Measurements from ENCODE around the gene DUOX2. TPM values are rescaled to one million over a fixed set of nuclear protein-coding genes. Genes with fewer than 3 reads are reported as not detected.

DUOX2 gene
- total RNA-seq, 1 experiment from 2014 or later: 0.99 TPM

DNA sequence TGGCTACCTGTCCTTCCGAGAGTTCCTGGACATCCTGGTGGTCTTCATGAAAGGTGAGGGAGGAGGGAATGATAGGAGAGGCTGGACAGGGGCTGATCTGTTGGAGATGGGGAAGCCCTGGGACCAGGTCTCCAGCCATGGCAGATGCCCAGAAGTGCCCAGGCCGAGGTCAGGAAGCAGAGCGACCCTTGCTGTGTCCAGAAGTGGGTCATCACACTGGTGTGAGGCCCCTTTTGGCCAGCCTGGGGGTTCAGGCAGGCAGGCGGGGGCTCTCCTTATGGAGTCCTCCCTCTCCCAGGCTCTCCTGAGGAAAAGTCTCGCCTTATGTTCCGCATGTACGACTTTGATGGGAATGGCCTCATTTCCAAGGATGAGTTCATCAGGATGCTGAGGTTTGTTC is 33.6 kb upstream of the DUOX2 start:
- Histone ChIP-seq H3K27me3 (replicated peaks; ENCODE audit: insufficient read depth, low read depth, low read length, poor library complexity) (no peaks in the 10 kb centered on the region), H3K27ac (ENCODE audit: low read depth, low read length, poor library complexity, severe bottlenecking) (no peak overlapping the region), H3K9me3 (ENCODE audit: low read depth, low read length, poor library complexity, severe bottlenecking) (no peaks in the 10 kb centered on the region), H3K4me3 (ENCODE audit: low read depth, low read length, poor library complexity, severe bottlenecking) (no peak overlapping the region), H3K36me3 (ENCODE audit: insufficient read depth, low read length, poor library complexity, severe bottlenecking) (no peaks in the 10 kb centered on the region), H3K4me1 (ENCODE audit: insufficient read depth, low read length, poor library complexity, severe bottlenecking) (no peaks in the 10 kb centered on the region)
- no peak for TF ChIP-seq EZH2 (IDR thresholded peaks at IDR 0.05; ENCODE audit: borderline replicate concordance, low read depth, low read length, poor library complexity, severe bottlenecking)
- TF ChIP-seq, protein P1, sequence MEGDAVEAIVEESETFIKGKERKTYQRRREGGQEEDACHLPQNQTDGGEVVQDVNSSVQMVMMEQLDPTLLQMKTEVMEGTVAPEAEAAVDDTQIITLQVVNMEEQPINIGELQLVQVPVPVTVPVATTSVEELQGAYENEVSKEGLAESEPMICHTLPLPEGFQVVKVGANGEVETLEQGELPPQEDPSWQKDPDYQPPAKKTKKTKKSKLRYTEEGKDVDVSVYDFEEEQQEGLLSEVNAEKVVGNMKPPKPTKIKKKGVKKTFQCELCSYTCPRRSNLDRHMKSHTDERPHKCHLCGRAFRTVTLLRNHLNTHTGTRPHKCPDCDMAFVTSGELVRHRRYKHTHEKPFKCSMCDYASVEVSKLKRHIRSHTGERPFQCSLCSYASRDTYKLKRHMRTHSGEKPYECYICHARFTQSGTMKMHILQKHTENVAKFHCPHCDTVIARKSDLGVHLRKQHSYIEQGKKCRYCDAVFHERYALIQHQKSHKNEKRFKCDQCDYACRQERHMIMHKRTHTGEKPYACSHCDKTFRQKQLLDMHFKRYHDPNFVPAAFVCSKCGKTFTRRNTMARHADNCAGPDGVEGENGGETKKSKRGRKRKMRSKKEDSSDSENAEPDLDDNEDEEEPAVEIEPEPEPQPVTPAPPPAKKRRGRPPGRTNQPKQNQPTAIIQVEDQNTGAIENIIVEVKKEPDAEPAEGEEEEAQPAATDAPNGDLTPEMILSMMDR (conservative IDR thresholded peaks at IDR 0.05; ENCODE audit: low read depth, low read length): no peak
- CTCF ChIA-PET: no interaction called here
- DNase-seq (ENCODE audit: low spot score): no peak
- BruUV-seq (replicated peaks): no TSS peak
- POLR2A ChIA-PET (ENCODE audit: low non-redundant PET): no interaction called here
- intact Hi-C loops (cut with micrococcal nuclease; ENCODE audit: unreplicated experiment): no loop called here

DNA sequence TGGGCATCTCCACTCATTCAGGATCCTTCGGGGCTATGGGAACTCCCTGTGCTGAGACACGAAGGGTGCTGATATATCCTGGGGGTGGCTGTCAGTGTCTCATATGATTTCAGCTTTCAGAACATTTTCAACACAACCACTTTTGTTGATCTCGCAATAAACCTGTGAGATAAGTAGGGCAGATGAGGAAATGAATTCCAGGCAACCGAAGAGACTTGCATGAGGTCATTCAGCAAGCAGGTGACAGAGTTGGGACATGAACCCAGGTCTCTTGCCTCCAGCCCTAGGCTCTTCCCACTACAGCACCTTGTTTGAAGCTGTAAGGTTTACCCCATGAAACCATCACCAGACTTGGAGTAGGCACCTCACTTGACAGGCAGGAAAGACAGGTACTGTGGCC is 32.4 kb upstream of the DUOX2 start:
- TF ChIP-seq, protein P1 (conservative IDR thresholded peaks at IDR 0.05; ENCODE audit: low read depth, low read length): no peak
- TF ChIP-seq EZH2 (IDR thresholded peaks at IDR 0.05; ENCODE audit: borderline replicate concordance, low read depth, low read length, poor library complexity, severe bottlenecking): no peak
- intact Hi-C loops (cut with micrococcal nuclease; ENCODE audit: unreplicated experiment): no loop called here
- H3K36me3 ChIP-seq (ENCODE audit: insufficient read depth, low read length, poor library complexity, severe bottlenecking): no peaks in the 10 kb centered on the region
- BruUV-seq (replicated peaks): no TSS peak
- POLR2A ChIA-PET (ENCODE audit: low non-redundant PET): no interaction called here
- no peaks in the 10 kb centered on the region for H3K9me3 ChIP-seq (ENCODE audit: low read depth, low read length, poor library complexity, severe bottlenecking)
- H3K4me1 ChIP-seq (ENCODE audit: insufficient read depth, low read length, poor library complexity, severe bottlenecking): no peaks in the 10 kb centered on the region
- no peak overlapping the region for H3K4me3 ChIP-seq (ENCODE audit: low read depth, low read length, poor library complexity, severe bottlenecking)
- no peak for DNase-seq (ENCODE audit: low spot score)
- H3K27me3 ChIP-seq (replicated peaks; ENCODE audit: insufficient read depth, low read depth, low read length, poor library complexity): no peaks in the 10 kb centered on the region
- CTCF ChIA-PET: interaction anchor here (1.4 kb wide), 1 partner anchor 28 kb away, joined by 3 read pairs; no protein-coding TSS in a partner anchor
- no peak overlapping the region for H3K27ac ChIP-seq (ENCODE audit: low read depth, low read length, poor library complexity, severe bottlenecking)

DNA sequence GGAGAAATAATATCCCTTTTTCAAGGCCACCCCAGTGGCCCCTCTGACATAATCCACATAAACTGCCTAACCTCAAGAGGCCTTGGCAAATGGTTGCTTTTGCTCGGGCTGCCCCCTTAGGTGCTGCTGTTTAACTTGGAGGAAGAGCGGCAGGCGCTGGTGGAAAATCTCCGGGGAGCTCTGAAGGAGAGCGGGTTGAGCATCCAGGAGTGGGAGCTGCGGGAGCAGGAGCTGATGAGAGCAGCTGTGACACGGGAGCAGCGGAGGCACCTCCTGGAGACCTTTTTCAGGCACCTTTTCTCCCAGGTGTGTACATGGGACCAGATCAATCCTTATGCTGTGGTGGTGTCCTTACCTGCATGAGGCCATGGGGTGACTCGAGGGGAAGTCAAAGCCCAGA is 30.8 kb upstream of the DUOX2 start:
- intact Hi-C loops (cut with micrococcal nuclease; ENCODE audit: unreplicated experiment): no loop called here
- no peak for DNase-seq (ENCODE audit: low spot score)
- ChIA-PET CTCF (no interaction called here), POLR2A (ENCODE audit: low non-redundant PET) (no interaction called here)
- BruUV-seq (replicated peaks): no TSS peak
- Histone ChIP-seq H3K4me1 (ENCODE audit: insufficient read depth, low read length, poor library complexity, severe bottlenecking) (no peaks in the 10 kb centered on the region), H3K27me3 (replicated peaks; ENCODE audit: insufficient read depth, low read depth, low read length, poor library complexity) (no peaks in the 10 kb centered on the region), H3K27ac (ENCODE audit: low read depth, low read length, poor library complexity, severe bottlenecking) (no peak overlapping the region), H3K9me3 (ENCODE audit: low read depth, low read length, poor library complexity, severe bottlenecking) (no peaks in the 10 kb centered on the region), H3K36me3 (ENCODE audit: insufficient read depth, low read length, poor library complexity, severe bottlenecking) (no peaks in the 10 kb centered on the region), H3K4me3 (ENCODE audit: low read depth, low read length, poor library complexity, severe bottlenecking) (no peak overlapping the region)
- no peak for TF ChIP-seq EZH2 (IDR thresholded peaks at IDR 0.05; ENCODE audit: borderline replicate concordance, low read depth, low read length, poor library complexity, severe bottlenecking)
- TF ChIP-seq, protein P1 (conservative IDR thresholded peaks at IDR 0.05; ENCODE audit: low read depth, low read length): no peak
